LNCAP (cell line): ENCODE data around the gene FRK.

Experiments
- CTCF ChIP-seq: fragments of 450-650 bp; IDR thresholded peaks from 2 replicates; pipeline ENCODE4 v1.5.1; 2017; ENCODE audit warnings: mild to moderate bottlenecking

FRK gene

GRCh38 chr6:116040993-116041392 lies 19.7 kb downstream of the FRK start:
- TF ChIP-seq CTCF: no peak

- TF ChIP-seq CTCF: no peak
Measured at GRCh38 chr6:116036885-116037284, 23.8 kb downstream of the FRK start.

GRCh38 chr6:116036075-116036773 lies 24.5 kb downstream of the FRK start:
- TF ChIP-seq CTCF: no peak

- TF ChIP-seq CTCF: no peak
Measured at GRCh38 chr6:116035616-116036015, 25.1 kb downstream of the FRK start.

GRCh38 chr6:116034327-116034726 lies 26.4 kb downstream of the FRK start:
- no peak for TF ChIP-seq CTCF

GRCh38 chr6:116033687-116034303 lies 26.9 kb downstream of the FRK start:
- no peak for TF ChIP-seq CTCF

GRCh38 chr6:116030770-116031169 lies 29.9 kb downstream of the FRK start:
- TF ChIP-seq CTCF: no peak
